AG08395 (cell line): Measurements from ENCODE around the gene PLCL1.

ENCODE experiments used
- DNase-seq: peaks from one replicate; pipeline ENCODE4 v3.0.0; 2012; ENCODE audit warnings: mixed read lengths, low spot score

The PLCL1 gene

GRCh38 chr2:197927994-197928393 lies 123.6 kb downstream of the PLCL1 start:
- DNase-seq: no peak

DNA sequence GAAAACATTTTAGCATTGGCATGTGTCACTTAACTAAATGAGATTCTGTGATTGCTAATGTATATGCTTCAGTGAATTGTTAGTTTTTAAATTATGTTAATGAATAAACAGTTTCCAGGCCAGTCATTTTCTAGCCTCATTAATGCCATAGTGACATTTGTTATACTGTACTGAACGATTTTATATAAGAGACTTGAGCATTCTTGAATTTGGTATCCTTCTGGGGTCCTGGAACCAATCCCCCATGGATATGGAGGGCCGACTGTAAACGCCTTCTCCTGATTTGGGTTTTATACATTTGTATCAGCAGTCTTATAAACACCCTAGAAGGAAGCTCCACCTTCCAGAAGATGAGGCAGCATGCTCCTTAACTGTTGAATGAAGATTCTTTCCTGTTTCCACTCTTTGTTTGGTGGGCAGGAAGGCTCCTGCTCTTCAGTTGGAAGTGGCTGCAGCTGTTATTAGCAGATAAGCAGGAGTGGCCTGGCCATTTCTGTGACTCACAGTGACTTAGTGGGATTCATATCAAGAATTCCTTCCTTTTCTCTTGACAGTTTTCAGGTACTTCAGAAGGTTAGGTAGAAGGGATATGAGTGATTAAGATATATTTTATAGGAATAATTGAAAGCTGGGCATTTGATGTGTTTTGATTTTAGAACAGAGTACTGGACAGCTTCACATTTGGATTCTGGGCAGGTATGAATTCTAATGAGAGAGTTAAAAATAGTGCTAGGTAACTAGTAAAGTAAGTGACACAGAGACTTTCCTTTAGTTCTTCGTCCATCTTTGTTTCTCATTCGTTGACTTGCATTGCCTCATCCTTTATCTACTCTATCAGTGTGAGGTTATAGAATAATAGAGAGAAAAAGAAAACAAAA lies 124.9 kb downstream of the PLCL1 start:
- no peak for DNase-seq

DNA sequence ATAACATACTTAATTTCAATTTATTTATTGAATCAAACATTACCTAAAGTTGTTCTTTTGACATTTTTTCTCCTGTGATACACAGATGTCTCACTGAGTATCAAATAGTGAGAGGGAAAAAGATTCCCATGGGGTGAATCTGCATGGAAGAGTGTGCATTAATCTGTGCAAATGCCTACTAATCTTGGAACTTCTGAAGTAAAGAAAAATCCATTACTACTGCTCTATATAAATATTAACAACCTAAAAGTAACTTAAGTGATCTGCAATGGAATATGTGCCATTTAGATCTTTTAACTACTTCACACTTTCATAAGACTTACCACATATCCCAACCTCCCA lies 125.5 kb downstream of the PLCL1 start:
- no peak for DNase-seq

DNA sequence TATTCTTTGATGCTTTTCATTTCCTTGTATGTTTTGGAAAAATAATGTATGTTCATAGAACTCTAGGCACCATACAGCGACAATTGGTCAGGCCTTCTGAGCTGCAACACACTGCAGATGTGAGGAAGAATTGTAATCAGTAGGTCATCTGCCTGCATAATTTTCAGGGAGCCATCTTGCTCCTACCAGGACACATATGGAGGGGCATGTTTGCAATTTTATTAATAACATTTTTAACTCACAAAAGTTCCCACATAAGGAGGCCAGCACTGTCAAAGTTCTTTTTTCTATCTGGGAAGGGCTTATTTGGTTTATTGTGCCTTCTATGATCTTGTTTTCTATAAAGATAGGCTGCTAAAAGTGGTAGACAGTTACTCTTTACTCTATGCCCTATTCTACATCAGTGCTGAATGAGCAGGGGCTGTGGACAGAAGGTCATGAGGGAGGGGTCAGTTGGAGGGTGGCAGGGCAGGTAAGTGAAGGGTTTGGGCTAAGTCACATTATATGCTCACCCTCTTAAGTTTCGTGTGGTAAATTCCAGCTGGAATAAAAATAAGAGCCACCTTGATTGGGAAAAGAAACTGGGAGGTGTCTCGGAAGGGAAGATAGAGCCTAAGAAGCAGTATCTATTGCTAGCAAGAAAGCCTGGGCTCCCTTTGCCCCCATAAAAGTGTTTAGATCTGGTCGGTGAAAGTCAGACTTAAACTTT lies 126.3 kb downstream of the PLCL1 start:
- DNase-seq: no peak

DNA sequence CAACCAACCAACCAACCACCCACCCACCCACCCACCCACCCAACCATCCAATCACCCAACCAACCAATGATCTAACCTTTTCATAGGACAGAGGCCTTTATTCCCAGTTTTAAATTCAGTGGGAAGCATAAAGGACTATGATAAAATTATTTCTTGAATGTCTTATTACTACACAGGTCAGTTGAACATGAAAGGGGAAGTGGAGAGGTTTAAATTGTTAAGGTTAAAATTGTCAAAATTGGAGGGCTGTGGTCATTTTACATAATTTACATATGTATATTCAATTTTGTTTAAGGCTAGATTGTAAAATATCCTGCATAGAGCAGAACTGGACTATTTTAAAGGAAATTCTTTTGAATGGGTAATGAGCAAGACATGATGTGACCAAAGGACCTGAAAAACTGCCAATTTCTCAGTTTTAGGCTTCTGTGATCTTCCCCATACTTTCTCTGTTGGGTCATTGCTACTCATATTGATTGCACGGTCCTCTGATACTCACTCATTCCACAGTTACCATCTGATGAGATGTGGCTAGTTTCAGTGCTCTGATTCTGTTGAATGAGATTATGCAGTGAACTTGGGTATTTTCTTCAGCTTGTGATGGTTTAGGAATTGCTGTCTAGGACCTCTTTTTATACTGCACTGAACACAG lies 127.4 kb downstream of the PLCL1 start:
- peak; percentile 77 for DNase-seq

DNA sequence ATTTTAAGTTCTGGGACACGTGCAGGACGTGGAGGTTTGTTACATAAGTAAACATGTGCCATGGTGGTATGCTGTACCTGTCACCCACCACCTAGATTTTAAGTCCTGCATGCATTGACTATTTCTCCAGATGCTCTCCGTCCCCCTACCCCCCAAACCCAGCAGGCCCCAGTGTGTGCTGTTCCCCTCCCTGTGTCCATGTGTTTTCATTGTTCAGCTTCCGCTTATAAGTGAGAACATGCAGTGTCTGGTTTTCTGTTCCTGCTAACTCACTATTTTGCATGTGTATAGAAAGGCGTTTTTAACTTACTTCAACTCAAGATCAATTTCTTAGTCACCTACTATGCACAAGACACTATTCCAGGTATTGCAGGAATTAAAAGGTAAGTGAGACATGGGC lies 128.0 kb downstream of the PLCL1 start:
- no peak for DNase-seq

DNA sequence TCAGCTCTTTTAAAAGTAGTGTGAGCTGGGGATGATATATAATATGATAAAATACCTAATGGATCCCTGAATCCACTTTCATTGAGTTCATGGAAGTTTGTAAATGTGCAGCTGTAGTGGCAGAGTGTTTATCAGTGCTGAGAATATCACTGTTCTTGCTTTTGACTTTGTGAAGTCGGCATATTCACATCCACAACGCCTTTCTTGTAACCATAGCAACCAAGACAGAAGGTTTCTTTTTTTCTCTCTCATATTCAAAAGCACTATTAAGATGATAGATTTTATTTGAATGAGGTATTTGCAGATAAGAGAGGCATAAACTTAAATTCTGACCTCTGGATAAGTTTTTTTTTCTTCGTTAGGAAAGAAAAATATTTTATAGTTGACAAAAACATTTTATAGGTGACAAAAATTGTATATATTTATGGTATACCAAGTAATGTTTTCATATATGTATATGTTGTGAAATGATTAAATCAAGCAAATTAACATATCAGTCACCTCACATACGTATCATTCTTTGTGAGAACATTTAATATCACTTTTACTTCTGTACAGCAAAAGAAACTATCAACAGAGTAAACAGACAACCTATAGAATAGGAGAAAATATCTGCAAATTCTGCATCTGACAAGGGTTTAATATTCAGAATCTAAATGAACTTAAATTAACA lies 130.0 kb downstream of the PLCL1 start:
- DNase-seq: no peak

DNA sequence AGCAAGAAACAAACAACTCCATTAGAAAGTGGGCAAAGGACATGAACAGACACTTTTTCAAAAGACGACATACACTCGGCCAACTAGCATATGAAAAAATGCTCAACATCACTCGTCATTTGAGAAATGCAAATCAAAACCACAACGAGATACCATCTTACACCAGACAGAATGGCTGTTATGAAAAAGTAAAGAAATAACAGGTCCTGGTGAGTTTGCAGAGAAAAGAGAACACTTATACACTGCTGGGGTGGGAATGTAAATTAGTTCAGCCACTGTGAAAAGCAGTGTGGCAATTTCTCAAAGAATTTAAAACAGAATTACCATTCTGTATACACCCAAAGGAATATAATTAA lies 130.5 kb downstream of the PLCL1 start:
- DNase-seq: no peak

- no peak for DNase-seq
Observed at GRCh38 chr2:197937814-197938213, 133.4 kb downstream of the PLCL1 start.

- no peak for DNase-seq
Observed at GRCh38 chr2:197938555-197938954, 134.2 kb downstream of the PLCL1 start.

DNA sequence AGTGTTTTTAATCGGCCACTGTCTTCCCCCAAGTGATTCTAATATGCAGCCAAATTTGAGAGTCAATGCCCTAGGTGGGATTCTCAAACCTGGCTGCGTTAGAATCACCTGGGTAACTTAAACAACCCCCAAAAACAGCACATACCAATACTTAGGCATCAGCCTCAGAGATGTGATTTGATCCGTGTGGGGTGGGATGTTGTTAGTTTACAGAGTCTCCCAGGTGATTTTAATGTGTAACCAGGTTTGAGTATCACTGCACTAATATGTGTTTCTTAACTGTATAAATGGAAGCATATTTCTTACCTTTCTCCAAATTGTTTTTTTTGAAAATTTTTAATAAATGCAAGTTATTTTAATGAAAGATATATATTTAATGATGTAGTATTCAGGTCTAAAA lies 135.4 kb downstream of the PLCL1 start:
- no peak for DNase-seq

- DNase-seq: no peak
Observed at GRCh38 chr2:197940382-197940781, 136.0 kb downstream of the PLCL1 start.

DNA sequence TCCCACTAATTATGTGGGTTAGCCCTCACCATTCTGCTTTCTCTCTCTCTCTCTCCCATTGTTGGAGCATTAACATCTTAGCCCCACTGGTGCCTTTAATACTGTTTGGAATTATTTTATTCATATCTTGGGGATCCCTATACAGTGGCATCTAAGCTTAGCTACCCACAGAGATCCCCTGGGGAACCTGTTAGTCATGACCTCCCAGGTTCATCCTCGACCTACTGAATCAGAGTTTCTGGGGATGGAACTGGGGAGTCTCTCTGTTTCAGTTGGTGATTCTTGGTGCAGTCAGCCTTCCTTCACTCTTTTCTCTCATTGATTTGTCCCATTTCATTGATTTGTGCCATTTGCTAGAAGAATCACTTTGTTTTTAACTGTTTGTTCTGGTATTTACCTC lies 137.3 kb downstream of the PLCL1 start:
- DNase-seq: no peak

DNA sequence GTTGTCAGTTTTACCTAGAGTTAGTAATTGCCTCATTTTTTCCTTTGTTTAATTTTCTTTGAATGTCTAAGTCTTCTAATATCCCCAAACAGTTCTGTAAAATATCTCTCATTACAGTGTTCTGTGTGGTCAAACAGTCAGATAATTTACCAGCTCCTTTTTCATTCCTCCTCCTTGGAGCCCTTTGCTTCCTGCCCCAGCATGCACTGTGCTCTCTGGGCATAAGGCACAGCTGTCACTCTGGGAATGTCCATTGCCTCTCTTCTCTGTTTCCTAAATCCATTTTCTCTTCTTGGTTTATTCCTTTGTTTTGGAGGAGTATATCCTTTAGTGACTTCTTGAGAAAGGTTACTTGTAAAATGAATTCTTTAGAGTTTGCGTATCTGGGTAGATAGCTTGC lies 139.3 kb downstream of the PLCL1 start:
- DNase-seq: no peak

- DNase-seq: no peak
Observed at GRCh38 chr2:197944416-197945096, 140.2 kb downstream of the PLCL1 start.

DNA sequence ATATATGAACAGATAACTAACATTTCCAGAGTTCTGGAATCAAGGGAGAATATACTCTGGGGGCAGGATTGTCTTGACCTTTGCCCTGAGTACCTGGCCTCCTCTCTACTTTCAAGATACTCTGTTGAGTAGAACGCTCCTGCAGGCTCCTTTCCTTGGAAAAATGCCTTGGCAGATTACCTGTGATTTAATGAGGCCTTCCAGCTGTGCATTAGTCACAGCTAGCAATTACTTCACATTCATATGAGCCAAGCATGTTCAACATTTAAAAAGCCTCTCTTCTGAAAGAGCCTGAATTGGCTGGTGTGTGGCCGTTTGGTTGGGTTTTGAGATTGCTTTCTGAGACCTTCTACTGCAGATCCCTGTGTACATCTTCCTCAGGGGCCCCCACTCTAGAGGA lies 142.2 kb downstream of the PLCL1 start:
- no peak for DNase-seq

- no peak for DNase-seq
Observed at GRCh38 chr2:197947219-197947757, 142.9 kb downstream of the PLCL1 start.

GRCh38 chr2:197949224-197949623 lies 144.8 kb downstream of the PLCL1 start:
- no peak for DNase-seq

- no peak for DNase-seq
Observed at GRCh38 chr2:197950006-197950405, 145.6 kb downstream of the PLCL1 start.

- no peak for DNase-seq
Observed at GRCh38 chr2:197950724-197951123, 146.3 kb downstream of the PLCL1 start.

- DNase-seq: no peak
Observed at GRCh38 chr2:197952540-197953202, 148.3 kb downstream of the PLCL1 start.
